Stimulated activated CD8-positive, alpha-beta memory T cell treated with anti-CD3 and anti-CD28 coated beads, Interleukin-12 subunit alpha, Interleukin-12 subunit beta, amount 100 ng/mL, for 24 hours (primary cell): ENCODE measurements around the gene CRYGN.

Experiments
- DNase-seq: peaks from one replicate; pipeline ENCODE4 v3.0.0-alpha.2; 2020; ENCODE audit errors: extremely low read depth

The CRYGN gene

GRCh38 chr7:151391358-151391730, 48.6 kb downstream of the CRYGN start:
- no peak for DNase-seq

- no peak for DNase-seq
Observed at GRCh38 chr7:151390598-151391357, 49.2 kb downstream of the CRYGN start.

- DNase-seq = no peak
Observed at GRCh38 chr7:151389768-151390597, 50.0 kb downstream of the CRYGN start.

- DNase-seq = no peak
Observed at GRCh38 chr7:151389096-151389767, 50.7 kb downstream of the CRYGN start.

DNA sequence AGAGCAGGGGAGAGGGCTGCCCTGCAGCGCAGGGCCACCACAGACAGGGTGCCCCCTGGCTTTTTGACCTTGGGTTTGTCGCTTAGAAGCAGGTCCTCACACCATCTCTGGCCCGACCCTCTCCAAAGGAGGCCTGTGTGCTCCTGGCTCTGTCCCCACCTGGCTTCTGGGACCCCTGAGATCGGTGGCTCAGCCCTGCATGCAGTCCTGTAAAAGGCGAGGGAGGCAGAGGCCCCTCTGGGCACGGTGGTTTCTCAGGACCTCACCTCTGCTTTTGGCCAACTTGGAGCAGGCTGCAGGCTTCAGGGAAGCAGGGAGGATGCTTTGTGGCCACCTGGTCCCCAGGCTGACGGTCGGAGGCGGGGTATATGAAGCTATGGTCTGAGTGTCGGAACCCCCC, 51.5 kb downstream of the CRYGN start:
- no peak for DNase-seq

GRCh38 chr7:151388007-151388297, 52.0 kb downstream of the CRYGN start:
- DNase-seq = no peak

DNA sequence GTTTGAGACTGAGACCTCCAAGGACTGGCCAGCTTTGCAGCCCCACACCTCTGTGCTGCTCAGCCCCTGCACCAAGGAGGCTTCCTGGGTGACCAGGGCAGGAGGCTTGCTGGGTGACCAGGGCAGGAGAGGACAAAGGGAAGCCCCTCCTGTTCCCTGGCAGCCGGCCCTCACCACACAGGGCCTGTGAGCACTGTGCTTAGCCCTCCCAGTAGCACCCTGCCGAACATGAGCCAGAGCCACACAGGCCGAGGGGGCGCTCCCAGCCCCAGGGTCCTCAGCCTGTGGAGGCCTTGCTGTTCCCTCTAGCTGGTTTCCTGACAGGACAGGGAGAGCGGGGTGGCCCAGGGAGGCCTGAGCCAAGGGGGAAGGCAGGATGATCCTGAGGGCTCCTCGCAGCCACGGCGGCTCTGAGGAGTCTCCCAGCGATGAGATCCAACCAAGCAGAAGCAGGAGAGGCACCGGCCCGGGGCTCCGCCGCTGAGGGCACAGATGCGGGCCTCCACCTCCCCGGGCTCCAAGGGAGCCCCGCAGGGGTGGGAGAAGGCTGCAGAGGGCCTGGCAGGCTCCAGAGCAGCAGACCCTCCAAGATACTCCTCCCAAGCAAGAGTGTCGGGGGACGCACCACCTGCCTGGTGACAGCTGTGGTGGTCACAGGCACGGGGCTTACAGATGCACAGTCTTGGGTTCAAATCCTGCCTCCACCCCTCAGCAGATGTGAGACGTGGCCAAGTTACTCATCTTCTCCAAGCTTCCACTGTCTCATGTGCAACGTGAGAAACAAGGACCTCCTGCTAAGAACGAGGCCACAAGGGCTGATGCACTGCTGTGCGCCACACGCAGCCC, 52.6 kb downstream of the CRYGN start:
- DNase-seq = no peak

GRCh38 chr7:151386301-151387160, 53.4 kb downstream of the CRYGN start:
- DNase-seq = no peak

GRCh38 chr7:151385626-151386300, 54.2 kb downstream of the CRYGN start:
- no peak for DNase-seq

DNA sequence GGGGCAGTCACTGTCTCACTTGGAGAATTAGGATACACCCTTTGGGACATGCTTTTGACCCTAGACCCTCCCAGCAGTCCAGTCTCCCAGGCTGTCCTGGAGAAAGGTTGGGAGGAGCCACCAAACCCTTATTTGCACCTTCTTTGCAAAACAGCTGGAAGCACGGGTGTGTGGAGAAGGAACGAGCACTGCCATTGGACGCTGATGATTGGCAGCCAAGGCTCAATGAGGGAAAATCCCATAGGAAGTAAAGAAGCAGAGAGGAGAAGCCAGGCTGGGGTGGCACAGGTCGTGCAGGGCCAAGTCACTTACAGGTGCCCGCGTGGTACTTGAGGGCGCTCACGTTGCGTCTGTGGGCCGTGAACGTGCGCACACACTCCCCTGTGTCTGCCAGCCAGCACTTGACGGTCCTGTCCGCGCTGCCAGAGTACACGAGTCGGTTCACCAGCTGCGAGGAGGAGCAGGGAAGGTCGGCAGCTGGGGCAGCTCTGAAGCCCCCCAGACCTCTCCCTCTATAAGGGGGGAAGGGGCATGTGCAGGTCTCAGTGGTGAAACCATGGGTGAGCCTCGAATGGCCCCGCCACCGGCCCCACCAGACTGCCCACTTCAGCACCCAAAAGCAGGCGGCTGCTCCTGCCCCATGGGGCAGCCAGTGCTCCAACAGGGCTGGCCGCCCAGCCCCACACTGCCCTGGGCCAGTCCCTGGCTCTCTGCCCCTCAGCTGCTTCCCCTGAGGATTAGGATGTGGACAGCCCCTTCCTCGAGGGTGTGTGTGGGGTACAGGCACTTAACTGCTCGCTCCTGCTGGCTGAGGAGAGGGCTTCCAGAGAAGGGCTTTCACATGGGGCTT, 54.9 kb downstream of the CRYGN start:
- DNase-seq = no peak

- DNase-seq = no peak
Observed at GRCh38 chr7:151384352-151384697, 55.6 kb downstream of the CRYGN start.

DNA sequence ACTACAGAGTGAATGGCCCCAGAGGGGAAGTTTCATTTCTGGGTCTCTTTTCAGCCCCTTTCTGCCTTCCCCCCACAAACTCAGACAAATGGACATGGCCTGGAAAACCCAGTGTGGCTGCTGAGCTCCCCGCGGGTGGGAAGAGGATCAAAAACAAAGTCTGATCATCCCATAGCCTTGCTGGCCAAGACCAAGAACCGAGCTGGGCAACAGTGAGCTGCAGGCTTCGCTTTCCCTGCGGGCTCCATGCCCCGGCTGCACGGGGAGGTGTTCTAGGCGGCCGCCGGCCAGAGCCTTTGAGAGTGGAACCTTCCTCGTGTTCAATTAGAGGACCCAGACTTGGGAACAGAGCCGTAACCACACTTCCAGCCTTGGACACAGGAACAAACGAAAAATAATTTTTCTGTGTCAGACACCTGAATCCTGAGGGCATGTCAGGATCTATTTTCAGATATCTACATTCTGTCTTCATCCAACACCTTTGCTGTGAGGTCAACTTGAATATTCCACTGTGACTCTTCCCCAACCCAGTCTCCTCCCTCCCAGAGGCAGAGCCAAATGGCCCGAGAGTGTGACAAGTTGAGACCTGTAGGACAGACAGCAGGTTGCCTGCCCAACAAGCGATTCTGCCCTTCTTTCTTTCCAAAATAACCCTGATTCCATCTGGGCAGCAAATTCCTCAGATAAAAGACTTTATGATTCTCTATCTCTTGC, 56.1 kb downstream of the CRYGN start:
- DNase-seq = no peak

DNA sequence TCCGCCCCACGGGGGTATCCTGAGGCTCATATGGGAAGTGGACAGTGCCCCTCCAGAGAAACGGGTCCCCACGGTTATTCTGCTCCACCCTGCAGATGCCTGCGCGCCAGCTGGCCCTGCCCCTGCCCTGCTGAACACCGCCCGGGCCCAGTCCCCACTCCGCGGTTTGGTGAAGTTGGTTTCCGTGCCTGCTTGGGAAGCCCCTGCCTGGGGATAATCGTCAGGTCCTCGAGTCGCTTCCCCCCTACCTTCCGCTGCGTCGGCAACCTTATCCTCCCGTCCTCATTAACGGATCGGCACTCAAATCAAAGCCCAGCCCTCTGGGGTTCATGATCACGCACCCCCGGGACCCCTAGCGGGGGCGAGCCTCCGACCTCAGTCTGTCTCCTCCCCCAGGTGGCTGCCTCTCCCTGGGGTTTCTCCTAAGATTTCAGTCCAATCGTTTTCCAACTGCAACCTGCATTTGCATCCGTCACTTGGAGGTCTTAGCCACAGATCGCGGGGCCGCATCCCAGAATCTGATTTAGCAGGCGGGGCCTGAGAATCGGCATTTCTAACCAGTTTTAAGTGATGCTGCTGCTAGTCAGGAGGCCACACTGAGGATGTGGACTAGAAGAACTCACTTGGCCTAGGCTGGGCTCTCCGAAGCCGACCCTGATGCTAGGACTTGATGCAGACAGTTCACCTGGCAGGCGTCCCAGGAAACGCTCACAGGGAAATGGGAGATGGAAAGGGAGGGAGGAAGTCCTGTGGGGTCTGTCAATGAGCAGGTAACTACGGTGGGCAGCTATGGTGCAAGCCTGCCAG, 57.7 kb downstream of the CRYGN start:
- no peak for DNase-seq

- DNase-seq = no peak
Observed at GRCh38 chr7:151381348-151382078, 58.4 kb downstream of the CRYGN start.

- DNase-seq = no peak
Observed at GRCh38 chr7:151381098-151381347, 58.9 kb downstream of the CRYGN start.

GRCh38 chr7:151380199-151381097, 59.5 kb downstream of the CRYGN start:
- DNase-seq = no peak
